Measurements from ENCODE around the gene GAS2.
A peak's percentile ranks its signal among the peaks of the same experiment; 100 is the strongest.

The GAS2 gene

GRCh38 chr11:22822203-22822602 lies 155.8 kb downstream of the GAS2 start:
- DNase-seq = no peak
- intact Hi-C loops (cut with DNase I) = no loop called here

GRCh38 chr11:22828373-22828772 lies 162.0 kb downstream of the GAS2 start:
- no peak for DNase-seq
- intact Hi-C loops (cut with DNase I) = no loop called here

GRCh38 chr11:22829231-22830081 lies 163.0 kb downstream of the GAS2 start, which contains the start of gene SVIP:
SVIP (minus strand) TSS chr11:22829801; CDS start chr11:22829748, 53 bp downstream.
- intact Hi-C loops (cut with DNase I) = no loop called here
- DNase-seq = peak; percentile 84 to 99 (median 96)

GRCh38 chr11:22830082-22830414 lies 163.6 kb downstream of the GAS2 start:
- no peak for DNase-seq
- intact Hi-C loops (cut with DNase I) = no loop called here

GRCh38 chr11:22832315-22833015 lies 166.1 kb downstream of the GAS2 start:
- peak in 3 of 42 donors; percentile 14 to 19 (median 15) for DNase-seq
- intact Hi-C loops (cut with DNase I) = no loop called here

- intact Hi-C loops (cut with DNase I) = no loop called here
- DNase-seq = no peak
Observed at GRCh38 chr11:22846726-22847125, 180.3 kb downstream of the GAS2 start.

GRCh38 chr11:22851477-22851876 lies 185.1 kb downstream of the GAS2 start:
- intact Hi-C loops (cut with DNase I) = no loop called here
- no peak for DNase-seq

- DNase-seq = no peak
- intact Hi-C loops (cut with DNase I) = no loop called here
Observed at GRCh38 chr11:22859756-22860155, 193.3 kb downstream of the GAS2 start.

GRCh38 chr11:22860241-22860640 lies 193.8 kb downstream of the GAS2 start, which contains the start of gene CCDC179:
CCDC179 (minus strand) TSS chr11:22860474; CDS start chr11:22860421, 53 bp downstream.
- intact Hi-C loops (cut with DNase I) = no loop called here
- no peak for DNase-seq

All from head of caudate nucleus (tissue), 42 donors.